ENCODE measurements around the gene ZMYM2.

Gene ZMYM2

GRCh38 chr13:20045950-20046548 is 87.5 kb downstream of the ZMYM2 start:
- no peak for DNase-seq (ENCODE audit: low spot score)

GRCh38 chr13:20049558-20050473 is 91.3 kb downstream of the ZMYM2 start:
- no peak for DNase-seq (ENCODE audit: low spot score)

GRCh38 chr13:20051366-20051765 is 92.8 kb downstream of the ZMYM2 start:
- DNase-seq (ENCODE audit: low spot score), result no peak

- DNase-seq (ENCODE audit: low spot score), result no peak
These were observed 94.5 kb downstream of the ZMYM2 start for GRCh38 chr13:20053016-20053415.

GRCh38 chr13:20053891-20054290 is 95.4 kb downstream of the ZMYM2 start:
- no peak for DNase-seq (ENCODE audit: low spot score)

GRCh38 chr13:20054586-20054985 is 96.1 kb downstream of the ZMYM2 start:
- no peak for DNase-seq (ENCODE audit: low spot score)

- no peak for DNase-seq (ENCODE audit: low spot score)
These were observed 98.7 kb downstream of the ZMYM2 start for GRCh38 chr13:20057214-20057613.

- DNase-seq (ENCODE audit: low spot score), result no peak
These were observed 99.4 kb downstream of the ZMYM2 start for GRCh38 chr13:20057963-20058362.

- DNase-seq (ENCODE audit: low spot score), result no peak
These were observed 99.9 kb downstream of the ZMYM2 start for GRCh38 chr13:20058476-20058875.

- DNase-seq (ENCODE audit: low spot score), result no peak
These were observed 105.6 kb downstream of the ZMYM2 start for GRCh38 chr13:20064128-20064527.

- no peak for DNase-seq (ENCODE audit: low spot score)
These were observed 107.0 kb downstream of the ZMYM2 start for GRCh38 chr13:20065516-20065915.

GRCh38 chr13:20069956-20070355 is 111.4 kb downstream of the ZMYM2 start:
- DNase-seq (ENCODE audit: low spot score), result no peak

GRCh38 chr13:20073775-20074174 is 115.2 kb downstream of the ZMYM2 start:
- no peak for DNase-seq (ENCODE audit: low spot score)

GRCh38 chr13:20074966-20075365 is 116.4 kb downstream of the ZMYM2 start:
- DNase-seq (ENCODE audit: low spot score), result no peak

- no peak for DNase-seq (ENCODE audit: low spot score)
These were observed 118.6 kb downstream of the ZMYM2 start for GRCh38 chr13:20077086-20077485.

- no peak for DNase-seq (ENCODE audit: low spot score)
These were observed 122.0 kb downstream of the ZMYM2 start for GRCh38 chr13:20080377-20081164.

- no peak for DNase-seq (ENCODE audit: low spot score)
These were observed 131.8 kb downstream of the ZMYM2 start for GRCh38 chr13:20090349-20090748.

GRCh38 chr13:20093951-20094350 is 135.4 kb downstream of the ZMYM2 start:
- DNase-seq (ENCODE audit: low spot score), result no peak

- DNase-seq (ENCODE audit: low spot score), result no peak
These were observed 140.8 kb downstream of the ZMYM2 start for GRCh38 chr13:20099319-20099718.

GRCh38 chr13:20101467-20102316 is 143.2 kb downstream of the ZMYM2 start:
- no peak for DNase-seq (ENCODE audit: low spot score)

GRCh38 chr13:20102525-20103180 is 144.1 kb downstream of the ZMYM2 start:
- no peak for DNase-seq (ENCODE audit: low spot score)
